Pons (tissue), 1 donor: ENCODE measurements around the gene ATP7A.

Experiments used
- DNase-seq: peaks from one replicate; pipeline ENCODE4 v3.0.0-alpha.2; 2016; ENCODE audit warnings: low spot score

The ATP7A gene

GRCh38 chrX:77945910-77946545, 35.5 kb downstream of the ATP7A start:
- no peak for DNase-seq

- DNase-seq: no peak
Measured at GRCh38 chrX:77946571-77946970, 36.1 kb downstream of the ATP7A start.

- no peak for DNase-seq
Measured at GRCh38 chrX:77949840-77950239, 39.3 kb downstream of the ATP7A start.

GRCh38 chrX:77952173-77952572, 41.7 kb downstream of the ATP7A start:
- DNase-seq: no peak

- no peak for DNase-seq
Measured at GRCh38 chrX:77953302-77953701, 42.8 kb downstream of the ATP7A start.

- DNase-seq: no peak
Measured at GRCh38 chrX:77953708-77954107, 43.2 kb downstream of the ATP7A start.

GRCh38 chrX:77960567-77960966, 50.1 kb downstream of the ATP7A start:
- no peak for DNase-seq

- no peak for DNase-seq
Measured at GRCh38 chrX:77961063-77961462, 50.6 kb downstream of the ATP7A start.

- DNase-seq: no peak
Measured at GRCh38 chrX:77962068-77962902, 51.8 kb downstream of the ATP7A start.

- DNase-seq: no peak
Measured at GRCh38 chrX:77966361-77966760, 55.9 kb downstream of the ATP7A start.

GRCh38 chrX:77967631-77968030, 57.1 kb downstream of the ATP7A start:
- no peak for DNase-seq

GRCh38 chrX:77969538-77969937, 59.0 kb downstream of the ATP7A start, which contains the start of gene PGAM4:
Gene PGAM4, minus strand, starts transcription at chrX:77969638. Its CDS starts 0 bp downstream, at chrX:77969638.
- DNase-seq: no peak

- no peak for DNase-seq
Measured at GRCh38 chrX:77975755-77976154, 65.3 kb downstream of the ATP7A start.

GRCh38 chrX:77977095-77977494, 66.6 kb downstream of the ATP7A start:
- DNase-seq: no peak

GRCh38 chrX:77977518-77977917, 67.0 kb downstream of the ATP7A start:
- no peak for DNase-seq

- DNase-seq: no peak
Measured at GRCh38 chrX:77979870-77980269, 69.4 kb downstream of the ATP7A start.

GRCh38 chrX:78011846-78012245, 101.4 kb downstream of the ATP7A start:
- DNase-seq: no peak

- no peak for DNase-seq
Measured at GRCh38 chrX:78019586-78020483, 109.3 kb downstream of the ATP7A start.

GRCh38 chrX:78024349-78025059, 114.0 kb downstream of the ATP7A start:
- no peak for DNase-seq

- no peak for DNase-seq
Measured at GRCh38 chrX:78027798-78028197, 117.3 kb downstream of the ATP7A start.

GRCh38 chrX:78029663-78030062, 119.2 kb downstream of the ATP7A start:
- peak; percentile 28 for DNase-seq

- no peak for DNase-seq
Measured at GRCh38 chrX:78035061-78035460, 124.6 kb downstream of the ATP7A start.
